Renal cortical epithelial cell (primary cell): ENCODE measurements around the gene FLRT1. TPM values are rescaled to one million over a fixed set of nuclear protein-coding genes. Genes with fewer than 3 reads are reported as not detected.

ENCODE experiments used
- DNase-seq: peaks from one replicate; pipeline ENCODE4 v3.0.0-alpha.2; 2011; ENCODE audit warnings: low read depth
- total RNA-seq: library from RNA; depleted of rRNA; stranded (reverse); fragments of >200 nt; gene quantifications from 2 replicates; pipeline ENCODE4 v1.2.3, GENCODE V29; 2014

Gene FLRT1
- total RNA-seq, 1 donor from 2014 or later = 0.05 TPM

- DNase-seq = no peak
These were observed 11.7 kb upstream of the FLRT1 start for GRCh38 chr11:64023712-64024710.

GRCh38 chr11:64025205-64025604 lies 10.5 kb upstream of the FLRT1 start:
- DNase-seq = no peak

GRCh38 chr11:64026575-64027205 lies 9.0 kb upstream of the FLRT1 start:
- DNase-seq = no peak

DNA sequence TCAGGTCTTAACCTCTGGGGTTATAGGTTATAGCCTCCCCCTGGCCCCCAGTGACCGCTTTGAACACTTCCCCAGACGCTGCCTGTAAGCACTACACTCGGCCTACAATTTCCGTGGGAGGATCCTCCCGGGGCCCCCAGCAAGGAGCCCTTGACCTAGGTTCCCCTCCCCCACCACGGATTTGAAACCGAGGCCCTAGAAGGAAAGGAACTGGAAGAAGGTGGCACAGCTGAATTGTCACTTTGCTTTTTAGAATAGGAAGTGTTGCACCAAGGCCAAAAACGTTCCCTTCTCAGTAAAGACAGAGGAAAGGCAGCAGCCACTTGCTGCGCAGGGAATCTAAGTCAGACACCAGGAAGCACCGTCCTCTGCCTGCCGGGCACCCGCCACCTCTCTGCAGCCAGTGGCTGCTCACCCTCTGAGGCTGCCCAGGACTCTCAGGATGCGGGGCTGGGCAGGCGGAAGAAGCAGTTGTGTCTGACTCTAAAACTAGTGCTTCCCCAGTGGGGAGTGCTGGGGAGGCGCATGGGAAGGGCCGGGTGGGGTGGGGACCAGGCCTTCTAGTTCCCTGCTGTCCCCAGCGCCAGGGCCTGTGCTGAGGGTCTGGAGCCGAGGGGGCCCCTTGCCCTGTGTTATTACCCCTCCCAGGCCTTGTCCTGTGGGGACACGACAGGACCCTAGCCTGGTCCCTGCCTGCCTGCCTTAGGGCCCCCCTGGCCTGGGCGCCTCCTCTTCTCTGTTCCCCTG lies 7.9 kb upstream of the FLRT1 start:
- DNase-seq = no peak

DNA sequence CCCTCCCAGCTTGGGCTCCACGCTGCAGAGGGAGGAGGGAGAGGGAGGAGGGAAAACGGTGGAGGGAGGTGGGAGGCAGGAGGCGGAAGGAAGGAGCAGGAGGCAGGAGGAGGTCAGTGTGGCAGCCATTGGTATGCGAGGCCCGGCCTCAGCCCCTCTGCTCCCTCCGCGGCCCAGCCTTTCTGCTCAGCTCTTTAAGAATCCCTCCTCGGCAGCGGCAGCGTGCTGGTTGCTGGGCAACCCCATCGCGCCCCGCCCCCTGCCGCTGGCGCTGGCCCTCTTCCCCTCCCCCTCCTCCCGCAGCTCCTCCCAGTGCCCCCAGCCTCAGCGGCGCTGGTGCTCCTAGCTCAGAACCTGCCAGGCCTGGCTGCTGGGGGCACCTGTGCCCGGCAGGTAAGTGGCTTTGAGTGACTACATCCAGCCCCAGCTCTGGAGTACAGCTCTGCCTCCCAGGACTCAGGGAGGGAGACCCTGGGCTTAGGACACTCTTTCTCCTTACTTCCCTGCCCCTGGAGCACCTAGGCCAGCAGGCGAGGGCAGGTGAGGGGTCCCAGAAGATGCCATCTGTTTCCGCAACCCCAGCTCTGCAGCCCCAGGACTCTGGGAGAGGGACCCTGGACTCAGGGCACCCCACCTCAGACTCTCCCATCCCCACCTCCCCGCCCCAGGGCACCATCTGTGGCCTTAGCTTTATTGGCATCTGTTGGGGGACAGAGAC lies 7.2 kb upstream of the FLRT1 start:
- DNase-seq = no peak

GRCh38 chr11:64029773-64030172 lies 6.0 kb upstream of the FLRT1 start:
- no peak for DNase-seq

DNA sequence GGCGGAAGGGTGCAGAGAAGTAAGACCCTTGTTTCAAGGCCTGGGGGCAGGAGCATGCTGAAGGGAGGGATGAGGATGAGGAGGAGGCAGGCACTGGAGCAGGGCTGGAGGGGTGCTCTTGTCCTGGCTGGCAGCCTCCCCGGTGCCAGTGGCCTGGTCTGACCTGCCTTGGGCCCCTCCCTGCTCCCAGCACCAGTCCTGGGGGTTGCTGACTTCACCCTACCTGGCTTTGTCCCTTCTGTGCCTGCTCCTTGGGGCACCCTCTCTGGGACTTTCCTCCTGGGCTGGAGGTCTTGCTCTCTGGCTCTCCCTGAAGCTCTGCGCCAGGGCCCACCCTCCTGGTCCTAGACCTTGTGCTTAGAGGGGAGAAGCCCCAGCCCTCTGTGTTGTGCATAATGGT lies 4.7 kb upstream of the FLRT1 start:
- DNase-seq = no peak

DNA sequence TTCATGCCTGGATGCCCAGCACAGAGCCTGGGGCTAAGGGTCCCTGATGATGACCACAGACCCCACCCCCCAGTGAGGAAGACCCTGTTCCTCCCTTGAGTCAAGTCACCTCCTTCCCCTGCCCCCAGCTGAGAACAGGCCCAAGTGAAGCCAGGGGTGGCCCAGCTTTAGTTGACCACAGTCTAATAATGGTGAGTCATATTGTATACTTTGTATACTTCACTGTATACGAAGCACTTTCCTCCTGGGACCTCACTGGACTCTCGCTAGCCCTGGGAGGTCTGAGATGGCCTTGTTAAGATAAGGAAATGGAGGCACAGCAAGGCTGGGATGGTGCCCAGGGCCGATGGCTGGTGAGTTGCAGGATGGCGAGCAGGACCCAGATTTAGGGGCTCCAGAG lies 3.7 kb upstream of the FLRT1 start:
- DNase-seq = no peak

GRCh38 chr11:64034411-64034811 lies 1.3 kb upstream of the FLRT1 start:
- DNase-seq = no peak

DNA sequence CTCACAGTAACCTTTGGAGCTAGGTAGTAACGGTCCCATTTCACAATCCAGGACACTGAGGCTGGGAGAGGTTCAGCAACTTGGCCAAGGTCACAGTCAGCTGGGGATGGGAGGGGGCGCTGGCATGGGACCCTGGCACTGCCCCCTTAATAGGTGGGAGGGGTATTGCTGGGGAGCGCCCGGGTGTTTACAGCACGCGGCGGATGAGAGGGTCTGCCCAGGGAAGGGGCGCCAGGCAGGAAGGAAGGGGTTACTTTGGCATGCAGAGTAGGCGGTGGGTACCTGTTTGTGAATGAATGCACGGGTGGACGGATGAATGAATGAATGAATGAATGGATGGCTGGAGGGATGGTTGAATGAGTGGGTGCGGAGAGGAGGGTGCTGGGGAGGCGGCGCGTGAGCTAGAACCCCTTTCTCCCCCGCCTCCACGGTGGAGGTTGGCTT lies 628 bp upstream of the FLRT1 start:
- DNase-seq = no peak

DNA sequence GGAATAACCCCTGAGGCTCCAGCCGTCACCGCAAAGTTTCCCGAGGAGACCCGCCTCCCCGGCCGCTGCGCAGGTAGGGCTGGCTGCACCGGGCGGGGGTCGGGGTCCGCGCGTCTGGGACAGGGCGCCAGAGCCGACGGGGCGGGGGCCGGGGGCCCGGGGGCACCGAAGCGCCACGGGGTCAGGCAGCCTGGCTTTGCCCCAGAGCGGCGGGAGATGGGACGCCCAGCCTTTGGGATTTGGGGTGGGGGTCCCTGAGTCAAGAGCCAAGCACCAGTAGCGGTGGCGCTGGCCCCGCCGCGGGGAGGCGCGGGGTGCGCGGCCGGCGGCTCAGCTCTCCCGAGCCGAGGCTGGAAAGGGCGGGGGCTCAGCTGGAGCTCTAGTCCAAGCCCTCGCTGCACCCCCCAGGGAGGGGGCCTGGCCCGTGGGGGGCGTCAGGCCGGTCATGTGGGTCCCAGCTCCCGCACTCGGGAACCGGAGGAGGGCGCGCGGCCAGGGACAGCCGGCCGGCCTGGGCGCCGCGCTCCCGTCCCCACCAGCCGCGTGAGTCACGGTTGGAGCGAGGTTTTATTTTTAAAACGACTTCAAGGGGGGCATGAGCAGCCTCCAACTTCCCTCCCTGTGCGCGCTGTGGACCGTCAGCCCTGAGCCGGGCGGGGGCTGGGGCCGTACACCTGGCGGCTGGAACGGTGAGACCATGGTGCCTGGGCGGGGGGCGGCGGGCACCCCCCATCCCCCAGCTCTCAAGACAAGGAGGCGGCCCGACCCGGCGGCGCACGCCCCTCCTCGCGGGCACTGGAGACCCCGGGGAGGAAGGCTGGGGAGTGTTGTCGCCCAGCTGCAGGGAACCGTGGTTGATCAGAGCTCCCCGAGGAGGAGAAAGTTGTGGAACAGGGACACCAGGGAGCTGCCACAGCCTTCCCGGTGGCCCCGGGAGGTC lies 626 bp downstream of the FLRT1 start:
- DNase-seq = no peak

- DNase-seq = no peak
These were observed 1.4 kb downstream of the FLRT1 start for GRCh38 chr11:64037027-64037634.

GRCh38 chr11:64038500-64038899 lies 2.8 kb downstream of the FLRT1 start:
- no peak for DNase-seq

GRCh38 chr11:64039012-64039665 lies 3.4 kb downstream of the FLRT1 start:
- no peak for DNase-seq

GRCh38 chr11:64040684-64041322 lies 5.1 kb downstream of the FLRT1 start:
- no peak for DNase-seq

DNA sequence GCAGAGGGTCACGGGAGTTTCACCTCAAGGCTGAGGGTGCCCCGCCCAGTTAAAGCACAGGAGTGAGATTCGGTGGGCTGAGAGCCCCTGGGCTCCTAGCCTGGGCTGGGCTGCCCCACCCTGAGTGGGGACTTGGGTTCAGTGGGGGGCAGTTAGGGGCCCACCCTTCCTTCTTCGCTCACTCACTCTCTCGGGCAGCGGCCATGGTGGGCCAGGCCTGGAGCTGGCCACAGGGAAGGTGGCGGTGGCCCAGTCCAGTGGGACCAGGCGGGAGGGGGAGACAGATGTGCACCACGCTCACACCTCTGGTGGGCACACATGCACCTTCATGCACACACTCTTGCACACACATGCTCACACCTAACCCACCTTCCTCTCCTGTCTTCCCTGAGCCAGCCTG lies 6.1 kb downstream of the FLRT1 start:
- no peak for DNase-seq

GRCh38 chr11:64042301-64042700 lies 6.6 kb downstream of the FLRT1 start:
- no peak for DNase-seq

DNA sequence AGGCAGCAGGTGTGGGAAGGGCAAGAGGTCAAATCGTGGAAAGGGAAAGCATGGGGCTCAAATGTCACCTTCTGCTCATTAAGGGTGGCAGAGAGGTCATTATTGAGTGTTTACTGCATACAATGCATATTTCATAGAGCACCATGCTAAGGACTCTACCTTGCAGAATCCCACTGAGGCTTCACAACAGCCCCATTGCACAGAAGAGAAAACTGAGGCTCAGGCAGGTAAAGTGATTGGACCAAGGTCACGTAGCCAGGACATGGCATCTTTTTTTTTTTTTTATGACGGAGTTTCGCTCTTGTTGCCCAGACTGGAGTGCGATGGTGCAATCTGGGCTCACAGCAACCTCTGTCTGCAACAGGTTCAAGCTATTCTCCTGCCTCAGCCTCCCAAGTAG lies 7.8 kb downstream of the FLRT1 start:
- no peak for DNase-seq
